ENCODE data around the gene EXOC4. TPM values are rescaled to one million over a fixed set of nuclear protein-coding genes. Genes with fewer than 3 reads are reported as not detected.

EXOC4 gene
- total and polyA plus RNA-seq, 2 of the 13 experiments (the other 11 are each of a cell fraction or from before 2014, with no cell fraction given) = 22.5 to 39.0 TPM

- no peaks in the 10 kb centered on the region for H3K36me3 ChIP-seq (replicated peaks in 1 of 2; ENCODE audit: control insufficient read depth in 1 of 2, insufficient read depth in 2 of 2, low read length in 2 of 2)
- no peak overlapping the region for H3K27ac ChIP-seq (ENCODE audit: extremely low read length, insufficient read depth, low read length)
- ATAC-seq (no peak), FAIRE-seq (no peak), DNase-seq (ENCODE audit: low spot score) (no peak)
- no peaks in the 10 kb centered on the region; a peak in 1 of 5 replicates for H3K27me3 ChIP-seq (ENCODE audit: control insufficient read depth in 1 of 2, insufficient read depth in 2 of 2, low read length in 2 of 2)
- ChIA-PET POLR2A (no interaction called here), CTCF (ENCODE audit: low intra/inter-chr PET ratio, low total read pairs) (no interaction called here)
- TF ChIP-seq KLF9 (CRISPR knock-in tag; IDR thresholded peaks at IDR 0.05; ENCODE audit: low read depth) (no peak), E2F5 (CRISPR knock-in tag; conservative IDR thresholded peaks at IDR 0.05) (no peak), SMC3 (IDR thresholded peaks at IDR 0.05; ENCODE audit: low read length) (no peak), MED13 (CRISPR knock-in tag; IDR thresholded peaks at IDR 0.05) (no peak), NFE2 (CRISPR knock-in tag; IDR thresholded peaks at IDR 0.05) (no peak), NRL (CRISPR knock-in tag; IDR thresholded peaks at IDR 0.05; ENCODE audit: borderline replicate concordance) (no peak), KLF13 (CRISPR knock-in tag; IDR thresholded peaks at IDR 0.05) (no peak), ZNF44 (CRISPR knock-in tag; IDR thresholded peaks at IDR 0.05) (no peak), ZNF24 (IDR thresholded peaks at IDR 0.05) (no peak), JUNB (CRISPR knock-in tag; IDR thresholded peaks at IDR 0.05; ENCODE audit: borderline replicate concordance) (no peak), SRSF4 (IDR thresholded peaks at IDR 0.05; ENCODE audit: low read depth, low read length, poor library complexity, severe bottlenecking) (no peak)
- intact Hi-C loops (cut with micrococcal nuclease; ENCODE audit: unreplicated experiment) = no loop called here
- no peaks in the 10 kb centered on the region for H3K9me3 ChIP-seq (ENCODE audit: low read length)
- H3K9ac ChIP-seq (ENCODE audit: insufficient read depth, low read depth, low read length) = no peak overlapping the region
- BruUV-seq (replicated peaks) = no TSS peak
- H2AFZ ChIP-seq (ENCODE audit: low read length) = no peak overlapping the region
- peaks cover 15% of the 10 kb centered on the region for H3K79me2 ChIP-seq (ENCODE audit: insufficient read depth, low read length)
- peaks cover 25% of the 10 kb centered on the region for H3K4me1 ChIP-seq (ENCODE audit: insufficient read depth, low read length)
- no peak overlapping the region for H3K4me2 ChIP-seq (ENCODE audit: low read depth, low read length)
- in situ Hi-C loops (cut with HindIII; ENCODE audit: extremely low pct_ligation_motif_present, low pct_unique_long_range_greater_than_20kb) = no loop called here
- WGBS (ENCODE audit: low lambda C conversion rate) = 94% methylated on average over 2 of the region's 2 CpGs
- no peak overlapping the region for H3K4me3 ChIP-seq (replicated peaks in 1 of 3; ENCODE audit: insufficient read depth in 1 of 3, low read depth in 2 of 3, low read length in 3 of 3)
- H4K20me1 ChIP-seq (ENCODE audit: insufficient read depth, low read length) = no peaks in the 10 kb centered on the region
Measured at GRCh38 chr7:133255486-133255885, 2.6 kb downstream of the EXOC4 start.

Measured in HepG2 (cell line).